Measurements from ENCODE around the gene NTN5. TPM values are rescaled to one million over a fixed set of nuclear protein-coding genes. Genes with fewer than 3 reads are reported as not detected.

NTN5 gene
- total and polyA plus RNA-seq, 10 donors, result 0.30 to 2.1 (median 0.74) TPM; not detected in 1

GRCh38 chr19:48668332-48668731, 4.5 kb downstream of the NTN5 start:
- H3K27ac ChIP-seq, result no peak overlapping the region
- intact Hi-C loops (cut with DNase I; ENCODE audit: low total_unique reads), result no loop called here
- no peaks in the 10 kb centered on the region for H3K36me3 ChIP-seq
- DNase-seq, result no peak
- no peaks in the 10 kb centered on the region for H3K9me3 ChIP-seq
- H3K4me3 ChIP-seq, result no peak overlapping the region
- TF ChIP-seq CTCF (IDR thresholded peaks at IDR 0.05 in 8 of 11, conservative IDR thresholded peaks at IDR 0.05 in 3 of 11) (no peak), POLR2AphosphoS5 (IDR thresholded peaks at IDR 0.05) (no peak), POLR2A (IDR thresholded peaks at IDR 0.05) (no peak)
- 70 to 89% (median 85%) methylated on average over 2 to 3 of the region's 3 CpGs for WGBS, 5 donors
- no peaks in the 10 kb centered on the region for H3K27me3 ChIP-seq (replicated peaks in 1 of 7)
- H3K4me1 ChIP-seq, result no peaks in the 10 kb centered on the region

- TF ChIP-seq POLR2AphosphoS5 (IDR thresholded peaks at IDR 0.05) (no peak), CTCF (IDR thresholded peaks at IDR 0.05 in 8 of 11, conservative IDR thresholded peaks at IDR 0.05 in 3 of 11) (no peak), POLR2A (IDR thresholded peaks at IDR 0.05) (no peak)
- H3K27ac ChIP-seq, result no peak overlapping the region
- H3K9me3 ChIP-seq, result no peaks in the 10 kb centered on the region
- H3K4me3 ChIP-seq, result no peak overlapping the region
- no peak for DNase-seq
- H3K36me3 ChIP-seq, result no peaks in the 10 kb centered on the region
- H3K27me3 ChIP-seq (replicated peaks in 1 of 7), result no peaks in the 10 kb centered on the region
- intact Hi-C loops (cut with DNase I; ENCODE audit: low total_unique reads), result no loop called here
- 89 to 95% (median 92%) methylated on average over 6 of the region's 6 CpGs for WGBS, 5 donors
- peaks cover 5 to 8% (median 8%) of the 10 kb centered on the region in 6 donors for H3K4me1 ChIP-seq
Observed at GRCh38 chr19:48665786-48666185, 7.0 kb downstream of the NTN5 start.

- WGBS, 5 donors, result 92 to 97% (median 92%) methylated on average over 13 to 14 of the region's 14 CpGs
- Histone ChIP-seq H3K9me3 (no peaks in the 10 kb centered on the region), H3K27ac (no peak overlapping the region), H3K4me1 (peaks cover 10 to 21% (median 17%) of the 10 kb centered on the region in 6 donors), H3K36me3 (no peaks in the 10 kb centered on the region), H3K27me3 (replicated peaks in 1 of 7) (no peaks in the 10 kb centered on the region), H3K4me3 (no peak overlapping the region)
- no peak for TF ChIP-seq POLR2A (IDR thresholded peaks at IDR 0.05)
- no peak for TF ChIP-seq POLR2AphosphoS5 (IDR thresholded peaks at IDR 0.05)
- TF ChIP-seq CTCF (IDR thresholded peaks at IDR 0.05 in 8 of 11, conservative IDR thresholded peaks at IDR 0.05 in 3 of 11), result no peak
- intact Hi-C loops (cut with DNase I; ENCODE audit: low total_unique reads), result no loop called here
- DNase-seq, result no peak
Observed at GRCh38 chr19:48664476-48664875, 8.3 kb downstream of the NTN5 start.

GRCh38 chr19:48663667-48664066, 9.2 kb downstream of the NTN5 start:
- Histone ChIP-seq H3K9me3 (no peaks in the 10 kb centered on the region), H3K27ac (no peak overlapping the region), H3K36me3 (no peaks in the 10 kb centered on the region), H3K4me3 (no peak overlapping the region), H3K27me3 (replicated peaks in 1 of 7) (no peaks in the 10 kb centered on the region), H3K4me1 (peaks cover 10 to 21% (median 17%) of the 10 kb centered on the region in 6 donors)
- intact Hi-C loops (cut with DNase I; ENCODE audit: low total_unique reads), result no loop called here
- 87 to 97% (median 91%) methylated on average over 4 of the region's 4 CpGs for WGBS, 5 donors
- TF ChIP-seq POLR2AphosphoS5 (IDR thresholded peaks at IDR 0.05) (no peak), POLR2A (IDR thresholded peaks at IDR 0.05) (no peak), CTCF (IDR thresholded peaks at IDR 0.05 in 8 of 11, conservative IDR thresholded peaks at IDR 0.05 in 3 of 11) (no peak)
- DNase-seq, result no peak
